ENCODE results near the gene POTEJ.
"Not testable (repeated sequence)": the region's sequence is repeated elsewhere in the genome, so short reads cannot be mapped to it uniquely, and the experiment has no call there.

DNA sequence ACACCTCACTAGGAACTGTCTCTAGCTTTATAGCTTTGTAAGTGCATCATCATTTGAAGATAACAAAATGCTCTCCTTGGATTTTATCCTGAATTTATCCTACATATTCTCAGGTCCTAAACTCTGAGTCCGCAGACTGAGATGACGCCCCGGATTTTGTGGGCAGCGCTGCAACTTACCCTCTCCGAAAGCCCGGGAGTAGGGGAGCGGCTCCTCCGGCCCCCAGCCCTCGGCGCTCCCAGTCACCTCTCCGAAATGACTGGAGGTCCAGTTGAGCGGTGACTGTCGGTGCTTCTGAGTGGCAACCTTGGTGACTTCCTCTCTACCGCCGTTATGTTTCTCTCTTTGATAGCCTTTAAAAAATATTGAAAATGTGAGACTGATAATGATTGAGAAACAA lies 12.8 kb upstream of the POTEJ start:
- TF ChIP-seq EZH2phosphoT487 (conservative IDR thresholded peaks at IDR 0.05; ENCODE audit: low read length): not testable (repeated sequence)
- TF ChIP-seq, protein P1, sequence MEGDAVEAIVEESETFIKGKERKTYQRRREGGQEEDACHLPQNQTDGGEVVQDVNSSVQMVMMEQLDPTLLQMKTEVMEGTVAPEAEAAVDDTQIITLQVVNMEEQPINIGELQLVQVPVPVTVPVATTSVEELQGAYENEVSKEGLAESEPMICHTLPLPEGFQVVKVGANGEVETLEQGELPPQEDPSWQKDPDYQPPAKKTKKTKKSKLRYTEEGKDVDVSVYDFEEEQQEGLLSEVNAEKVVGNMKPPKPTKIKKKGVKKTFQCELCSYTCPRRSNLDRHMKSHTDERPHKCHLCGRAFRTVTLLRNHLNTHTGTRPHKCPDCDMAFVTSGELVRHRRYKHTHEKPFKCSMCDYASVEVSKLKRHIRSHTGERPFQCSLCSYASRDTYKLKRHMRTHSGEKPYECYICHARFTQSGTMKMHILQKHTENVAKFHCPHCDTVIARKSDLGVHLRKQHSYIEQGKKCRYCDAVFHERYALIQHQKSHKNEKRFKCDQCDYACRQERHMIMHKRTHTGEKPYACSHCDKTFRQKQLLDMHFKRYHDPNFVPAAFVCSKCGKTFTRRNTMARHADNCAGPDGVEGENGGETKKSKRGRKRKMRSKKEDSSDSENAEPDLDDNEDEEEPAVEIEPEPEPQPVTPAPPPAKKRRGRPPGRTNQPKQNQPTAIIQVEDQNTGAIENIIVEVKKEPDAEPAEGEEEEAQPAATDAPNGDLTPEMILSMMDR (IDR thresholded peaks at IDR 0.05; ENCODE audit: insufficient read depth, low read length, poor library complexity, severe bottlenecking): not testable (repeated sequence)

All from SU-DHL-6 (cell line).